ENCODE data around the gene CDC42BPB. TPM values are rescaled to one million over a fixed set of nuclear protein-coding genes. Genes with fewer than 3 reads are reported as not detected.

The CDC42BPB gene
- total RNA-seq, 1 donor = 118 TPM

DNA sequence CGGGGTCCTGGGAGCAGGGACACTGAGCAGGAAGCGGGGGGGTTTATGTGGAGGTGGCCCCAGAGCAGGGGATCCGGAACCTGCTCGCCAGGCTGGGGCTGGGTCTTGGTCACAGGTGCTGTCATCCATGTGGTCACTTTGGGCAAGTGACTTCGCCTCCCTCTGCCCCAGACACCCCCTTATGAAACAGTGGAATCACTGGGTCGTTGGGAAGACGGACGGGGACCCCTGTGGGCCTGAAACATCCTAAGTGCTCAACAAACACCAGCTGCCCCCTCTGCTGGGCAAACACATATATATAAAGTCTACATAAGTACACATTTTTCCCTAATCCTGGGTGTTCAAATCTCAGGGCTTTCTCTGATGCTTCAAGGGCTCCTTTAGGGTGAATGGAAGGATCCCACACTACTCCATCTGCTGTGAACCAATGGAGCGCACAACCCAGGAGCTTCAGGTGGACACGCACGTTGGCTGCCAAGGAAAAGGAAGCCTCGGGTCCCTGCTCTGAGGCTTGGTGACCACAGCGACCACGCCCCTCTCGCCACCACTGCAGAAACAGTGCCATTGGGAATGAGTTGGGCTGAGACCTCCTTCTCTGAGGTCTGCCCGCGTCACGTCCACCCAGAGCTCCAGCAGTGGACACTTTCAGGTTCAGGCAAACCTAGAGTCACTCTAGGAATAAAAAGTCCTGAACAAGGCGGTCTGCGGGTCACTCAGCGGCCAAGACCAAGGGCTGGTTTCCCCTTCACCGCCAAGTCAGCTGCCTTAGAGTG is 54.6 kb downstream of the CDC42BPB start:
- Histone ChIP-seq H4K20me1 (ENCODE audit: insufficient read depth, low read length) (peaks cover 41% of the 10 kb centered on the region), H3K4me2 (ENCODE audit: insufficient read depth, low read length) (no peak overlapping the region), H3K27ac (ENCODE audit: low read depth, low read length) (no peak overlapping the region), H3K79me2 (ENCODE audit: insufficient read depth, low read length) (peaks cover 82% of the 10 kb centered on the region), H3K4me3 (ENCODE audit: insufficient read depth, low read length) (no peak overlapping the region), H3K27me3 (ENCODE audit: insufficient read depth, low read length) (no peaks in the 10 kb centered on the region), H3K36me3 (ENCODE audit: insufficient read depth, low read length) (peaks cover 55% of the 10 kb centered on the region), H3K9me3 (ENCODE audit: low read depth, low read length) (no peaks in the 10 kb centered on the region), H2AFZ (ENCODE audit: low read length) (no peak overlapping the region), H3K4me1 (ENCODE audit: insufficient read depth, low read length) (peaks cover 22% of the 10 kb centered on the region)
- no peak for TF ChIP-seq CTCF (IDR thresholded peaks at IDR 0.05; ENCODE audit: extremely low read depth, low read depth, low read length)
- DNase-seq (ENCODE audit: insufficient read length, low spot score, missing footprints) = no peak

- peaks cover 36% of the 10 kb centered on the region for H4K20me1 ChIP-seq (ENCODE audit: insufficient read depth, low read length)
- TF ChIP-seq CTCF (IDR thresholded peaks at IDR 0.05; ENCODE audit: extremely low read depth, low read depth, low read length) = no peak
- no peak for DNase-seq (ENCODE audit: insufficient read length, low spot score, missing footprints)
Observed at GRCh38 chr14:103001651-103002396, 55.5 kb downstream of the CDC42BPB start.

GRCh38 chr14:103001226-103001625 is 56.1 kb downstream of the CDC42BPB start:
- Histone ChIP-seq H3K36me3 (ENCODE audit: insufficient read depth, low read length) (peaks cover 54% of the 10 kb centered on the region), H3K27me3 (ENCODE audit: insufficient read depth, low read length) (no peaks in the 10 kb centered on the region), H3K4me3 (ENCODE audit: insufficient read depth, low read length) (no peak overlapping the region), H3K4me2 (ENCODE audit: insufficient read depth, low read length) (no peak overlapping the region), H3K27ac (ENCODE audit: low read depth, low read length) (no peak overlapping the region), H3K9me3 (ENCODE audit: low read depth, low read length) (no peaks in the 10 kb centered on the region), H2AFZ (ENCODE audit: low read length) (no peak overlapping the region), H4K20me1 (ENCODE audit: insufficient read depth, low read length) (peaks cover 36% of the 10 kb centered on the region), H3K79me2 (ENCODE audit: insufficient read depth, low read length) (peaks cover 84% of the 10 kb centered on the region), H3K4me1 (ENCODE audit: insufficient read depth, low read length) (peaks cover 22% of the 10 kb centered on the region)
- DNase-seq (ENCODE audit: insufficient read length, low spot score, missing footprints) = no peak
- TF ChIP-seq CTCF (IDR thresholded peaks at IDR 0.05; ENCODE audit: extremely low read depth, low read depth, low read length) = no peak

More at GRCh38 chr14:103001651-103002396, 55.5 kb downstream of the CDC42BPB start:
- Histone ChIP-seq H3K4me3 (ENCODE audit: insufficient read depth, low read length) (no peak overlapping the region), H2AFZ (ENCODE audit: low read length) (no peak overlapping the region), H3K27ac (ENCODE audit: low read depth, low read length) (no peak overlapping the region), H3K9me3 (ENCODE audit: low read depth, low read length) (no peaks in the 10 kb centered on the region), H3K27me3 (ENCODE audit: insufficient read depth, low read length) (no peaks in the 10 kb centered on the region), H3K79me2 (ENCODE audit: insufficient read depth, low read length) (peaks cover 82% of the 10 kb centered on the region), H3K4me1 (ENCODE audit: insufficient read depth, low read length) (peaks cover 22% of the 10 kb centered on the region), H3K36me3 (ENCODE audit: insufficient read depth, low read length) (peaks cover 54% of the 10 kb centered on the region), H3K4me2 (ENCODE audit: insufficient read depth, low read length) (no peak overlapping the region)
